GM19395 (cell line): ENCODE data around the gene DERL3.

Experiments used
- ATAC-seq: cut with Tn5 transposase; IDR thresholded peaks from one replicate; pipeline ENCODE4 v1.9.1; 2021; ENCODE audit warnings: mild to moderate bottlenecking, moderate library complexity; ENCODE audit not compliant: unreplicated experiment

The DERL3 gene

DNA sequence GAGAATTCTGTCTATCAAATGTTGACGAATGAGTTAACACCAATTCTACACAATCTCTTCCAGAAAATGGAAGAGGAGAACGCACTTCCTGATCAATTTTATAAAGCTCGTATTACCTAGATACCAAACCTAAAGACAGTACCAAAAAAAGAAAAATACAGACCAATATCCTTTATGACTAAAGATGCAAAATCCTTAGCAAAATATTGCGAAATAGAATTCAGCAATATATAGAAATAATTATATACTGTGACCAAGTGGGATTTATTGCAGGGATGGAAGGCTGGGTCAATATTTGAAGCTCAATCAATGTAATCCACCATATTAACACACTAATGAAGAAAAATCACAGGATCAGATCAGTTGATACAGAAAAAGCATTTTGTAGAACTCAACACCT, 26.4 kb downstream of the DERL3 start:
- no peak for ATAC-seq

DNA sequence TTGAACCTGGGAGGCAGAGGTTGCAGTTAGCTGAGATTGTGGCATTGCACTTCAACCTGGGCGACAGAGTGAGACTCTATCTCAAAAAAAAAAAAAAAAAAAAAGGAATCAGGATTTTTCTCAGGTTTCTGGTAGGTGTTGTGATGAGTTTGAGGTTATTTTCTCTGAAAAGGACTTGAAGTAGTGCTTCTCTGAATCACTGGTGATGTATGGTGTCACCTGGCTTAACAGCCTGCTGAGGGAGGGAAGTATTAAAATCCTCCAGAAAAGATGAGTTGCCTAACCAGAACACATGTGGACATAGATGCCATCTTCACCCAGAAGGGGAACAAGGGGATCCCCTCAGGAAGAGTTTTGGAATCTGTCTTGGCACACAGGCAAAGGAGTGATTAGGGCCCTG, 32.0 kb downstream of the DERL3 start:
- ATAC-seq, result no peak

GRCh38 chr22:23804781-23805291, 34.0 kb downstream of the DERL3 start:
- no peak for ATAC-seq

- no peak for ATAC-seq
Measured at GRCh38 chr22:23803001-23803819, 35.6 kb downstream of the DERL3 start.

DNA sequence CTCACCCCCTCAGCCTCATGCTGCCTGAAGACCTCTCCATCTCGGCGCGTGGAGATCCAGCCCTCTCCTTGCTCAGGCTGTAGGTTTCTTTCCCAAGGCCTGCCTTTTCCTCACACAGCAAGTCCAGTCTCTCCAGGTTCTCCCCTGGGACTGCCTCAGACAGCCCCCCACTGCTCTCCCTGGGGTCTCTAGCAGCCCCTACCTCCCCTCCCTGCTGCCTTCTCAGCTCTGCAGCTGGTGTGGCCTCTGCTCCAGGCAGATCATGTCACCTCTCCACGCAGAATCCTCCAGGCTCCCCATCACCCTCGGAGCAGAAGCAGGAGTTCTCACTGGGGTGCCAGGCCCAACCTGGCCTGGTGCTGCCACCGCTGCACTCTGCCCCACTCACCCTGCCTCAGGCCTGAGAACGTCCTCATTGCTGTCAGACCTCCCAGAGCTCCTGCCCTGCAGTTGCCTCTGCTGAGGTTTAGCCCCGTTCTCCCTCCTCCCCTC, 36.9 kb downstream of the DERL3 start:
- ATAC-seq, result no peak

GRCh38 chr22:23801238-23801821, 37.5 kb downstream of the DERL3 start:
- no peak for ATAC-seq

DNA sequence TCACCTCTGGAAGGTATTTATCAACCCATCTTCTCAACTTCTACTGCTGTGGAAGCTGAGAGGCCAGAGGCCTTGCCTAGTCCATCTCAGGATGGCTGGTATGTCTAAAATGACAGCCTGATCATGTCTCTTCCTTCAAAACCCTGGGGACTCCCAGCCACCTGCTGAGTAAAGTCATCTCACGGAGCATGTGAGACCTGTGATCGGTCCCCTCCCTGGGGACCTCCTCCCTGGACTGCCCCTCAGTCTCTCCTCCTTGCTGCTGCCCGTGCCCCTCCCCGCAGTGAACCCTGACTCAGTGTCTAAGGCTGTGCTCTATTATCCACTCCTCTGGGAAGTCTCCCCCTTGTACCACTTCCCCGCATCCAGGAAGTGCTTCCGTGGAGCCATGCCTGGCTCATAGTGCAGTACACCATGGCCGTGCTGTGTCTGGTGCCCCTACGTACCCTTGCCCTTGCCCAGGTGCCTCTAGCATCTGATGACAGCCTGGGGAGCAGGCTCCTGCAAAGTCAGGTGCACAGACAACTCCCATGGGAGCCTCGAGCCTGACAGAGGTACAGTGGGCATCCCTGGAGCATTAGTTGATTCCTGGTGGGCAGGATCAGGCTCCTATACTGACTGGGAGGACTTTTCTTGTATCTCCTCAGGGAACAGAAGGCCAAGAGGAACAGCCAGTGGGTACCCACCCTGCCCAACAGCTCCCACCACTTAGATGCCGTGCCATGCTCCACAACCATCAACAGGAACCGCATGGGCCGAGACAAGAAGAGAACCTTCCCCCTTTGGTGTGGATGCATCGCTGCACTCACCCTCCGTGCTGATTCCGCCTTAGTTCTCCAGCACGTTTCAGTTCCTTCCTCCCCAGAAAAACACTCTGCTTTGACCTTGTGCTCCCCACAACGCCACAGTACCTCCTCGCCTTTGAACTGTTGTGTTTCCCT, 38.2 kb downstream of the DERL3 start:
- peak; percentile 59 for ATAC-seq

DNA sequence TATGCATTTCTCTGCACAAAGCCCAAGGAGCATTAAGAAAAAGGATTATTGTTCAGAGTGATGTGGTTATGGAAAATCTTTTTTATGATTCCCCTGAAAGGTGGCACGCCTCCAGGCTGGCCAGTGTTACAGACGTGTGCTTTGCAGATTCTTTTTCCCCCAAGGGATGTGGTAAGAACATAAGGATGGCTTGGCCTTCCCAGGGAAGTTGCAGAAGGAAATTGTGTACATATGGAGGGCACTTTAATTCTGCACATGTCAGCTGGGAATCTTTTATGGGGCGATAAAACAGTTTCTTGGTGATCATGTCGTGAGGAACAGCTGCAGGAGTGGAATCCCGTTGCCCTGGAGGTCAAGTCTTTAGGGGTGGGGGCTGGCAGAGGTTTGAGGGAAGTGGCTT, 42.3 kb downstream of the DERL3 start:
- ATAC-seq, result no peak

GRCh38 chr22:23793326-23793725, 45.5 kb downstream of the DERL3 start:
- ATAC-seq, result no peak

DNA sequence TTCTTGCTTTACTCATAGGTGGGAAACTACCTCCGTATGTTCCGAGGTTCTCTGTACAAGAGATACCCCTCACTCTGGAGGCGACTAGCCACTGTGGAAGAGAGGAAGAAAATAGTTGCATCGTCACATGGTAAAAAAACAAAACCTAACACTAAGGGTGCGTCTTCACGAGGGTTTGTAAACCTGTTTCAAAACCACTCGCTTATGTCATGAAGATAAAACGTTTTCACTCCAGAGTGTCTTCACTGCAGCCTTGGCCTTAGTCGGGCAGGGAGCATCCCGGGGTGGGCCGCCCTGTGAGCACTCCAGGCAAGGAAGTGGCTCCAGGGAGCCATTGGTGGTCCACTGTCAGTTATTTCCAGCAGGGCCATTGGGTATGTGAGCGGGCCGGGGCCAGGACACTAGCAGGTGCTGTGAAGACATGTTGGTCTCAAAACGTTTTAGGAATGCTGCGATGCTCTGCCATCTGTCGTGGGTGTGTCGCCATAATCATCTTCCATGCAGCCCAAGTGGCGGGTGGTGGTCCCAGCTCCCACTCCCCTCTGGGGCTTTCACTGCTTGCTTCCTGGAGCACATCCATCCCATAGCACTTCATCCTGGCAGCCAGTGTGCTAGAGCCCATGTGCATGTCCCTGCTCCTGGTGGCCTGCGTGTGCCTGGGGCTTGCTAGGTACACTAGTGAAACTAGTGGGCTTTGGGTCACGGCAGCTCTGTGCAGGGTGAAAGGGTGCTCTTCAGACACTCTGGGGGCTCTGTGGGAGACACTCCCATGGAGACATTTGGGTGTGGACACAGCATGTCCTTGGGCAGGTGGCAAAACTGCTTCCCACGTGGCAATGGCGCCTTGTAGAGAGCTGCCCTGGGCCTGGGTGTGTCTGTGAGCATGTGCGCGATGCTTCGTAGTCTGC, 46.8 kb downstream of the DERL3 start:
- ATAC-seq, result no peak

- ATAC-seq, result no peak
Measured at GRCh38 chr22:23790819-23791737, 47.7 kb downstream of the DERL3 start.

DNA sequence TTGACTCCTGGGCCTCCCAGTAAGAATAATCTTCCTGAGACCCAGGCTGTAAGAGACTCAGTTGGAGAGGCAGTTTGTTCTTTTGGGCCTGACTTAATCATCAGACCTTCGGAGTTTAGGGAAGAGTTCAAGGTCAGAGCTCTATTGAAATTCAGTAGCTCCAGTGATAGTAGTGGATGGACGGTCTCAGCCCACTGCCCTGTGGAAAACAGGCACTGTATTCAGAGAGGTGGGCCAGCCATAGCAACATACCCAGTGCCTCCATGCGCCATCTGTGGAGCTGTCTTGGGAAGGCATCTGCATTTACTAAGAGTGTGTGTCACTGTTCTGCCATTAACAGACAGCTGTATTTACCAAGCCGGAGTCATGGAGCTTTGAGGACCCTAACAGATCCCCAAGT, 49.2 kb downstream of the DERL3 start:
- ATAC-seq, result no peak

GRCh38 chr22:23789121-23789520, 49.7 kb downstream of the DERL3 start:
- ATAC-seq, result no peak

GRCh38 chr22:23787910-23788309, 50.9 kb downstream of the DERL3 start:
- no peak for ATAC-seq

- peak; percentile 22 for ATAC-seq
Measured at GRCh38 chr22:23787600-23787896, 51.3 kb downstream of the DERL3 start.

- peak; percentile 67 for ATAC-seq
Measured at GRCh38 chr22:23786752-23787599, 51.8 kb downstream of the DERL3 start, which contains the start of gene SMARCB1. TSS of gene SMARCB1 (plus strand) at chr22:23786966. CDS start at chr22:23787170, 204 bp downstream.

DNA sequence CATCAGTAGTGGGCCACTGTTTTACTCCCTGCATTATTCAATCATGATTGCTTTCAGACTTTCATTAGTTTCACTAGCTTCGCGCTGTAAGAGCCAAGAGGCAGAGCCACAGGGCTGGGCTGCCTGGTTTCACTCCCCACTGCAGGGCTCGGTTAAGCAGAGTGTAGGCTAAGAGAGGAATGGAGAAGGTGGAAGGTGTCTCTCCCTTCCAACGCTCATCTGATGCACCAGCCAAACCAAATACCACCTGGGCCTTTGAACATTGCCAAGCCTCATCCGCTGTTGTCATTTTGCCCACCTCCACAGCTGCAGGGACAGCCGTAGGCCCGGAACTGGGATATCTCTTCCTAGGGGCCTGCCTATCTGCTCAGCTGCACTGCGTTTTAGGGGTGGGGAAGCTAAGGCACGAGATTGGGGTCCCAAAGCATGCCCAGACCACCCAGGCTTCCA, 52.5 kb downstream of the DERL3 start:
- no peak for ATAC-seq
